HepG2 (cell line): Measurements from ENCODE around the gene GPR152. TPM values are rescaled to one million over a fixed set of nuclear protein-coding genes. Genes with fewer than 3 reads are reported as not detected.

Experiments
- HNF4G ChIP-seq, 2 experiments: sonication (generic) in 1 of 2; formaldehyde crosslinking in 1 of 2; IDR thresholded peaks; 2 replicates each; pipeline versions ENCODE4 v1.4.0 to v1.6.1; 2011 to 2020; ENCODE audit warnings: borderline replicate concordance in 2 of 2, low read depth in 2 of 2, mild to moderate bottlenecking in 2 of 2, low read length in 1 of 2, missing genetic modification reagents in 1 of 2, moderate library complexity in 1 of 2
- NCOA2 ChIP-seq: sonication (generic); formaldehyde crosslinking; IDR thresholded peaks from 2 replicates; pipeline ENCODE4 v1.8.0; 2022; ENCODE audit warnings: inconsistent platforms
- RERE ChIP-seq: IDR thresholded peaks from 2 replicates; pipeline ENCODE4 v1.6.1; 2016; ENCODE audit warnings: low read depth, missing genetic modification reagents, missing compliant biosample characterization
- RNF2 ChIP-seq: fragments of 450-650 bp; conservative IDR thresholded peaks from 2 replicates; pipeline ENCODE4 v1.6.1; 2016; ENCODE audit warnings: low read depth
- SMC3 ChIP-seq: IDR thresholded peaks from 2 replicates; pipeline ENCODE4 v1.6.1; 2011; ENCODE audit warnings: low read length, improper control_type of control experiment
- polyA plus RNA-seq, 8 experiments: library from polyadenylated mRNA; depleted of rRNA in 3 of 8; stranded (reverse) in 7 of 8; unstranded in 1 of 8; fragments of >200 nt; fragmentation: Illumina TruSeq in 4 of 8; extraction: Trizol in 4 of 8; gene quantifications; 2 replicates each; pipeline versions ENCODE4 v1.2.1 to v1.2.3, GENCODE V29; 2011 to 2016; ENCODE audit warnings: low read depth in 4 of 8, missing spikeins in 1 of 8, mixed read lengths in 1 of 8; ENCODE audit not compliant: insufficient read depth in 1 of 8
- total RNA-seq, 5 experiments: library from RNA; depleted of rRNA; stranded (reverse); fragments of >200 nt; fragmentation: Illumina TruSeq; extraction: Trizol; gene quantifications; 2 replicates each; pipeline ENCODE4 v1.2.3, GENCODE V29; 2016; ENCODE audit warnings: low read depth in 1 of 5

Gene GPR152
- total and polyA plus RNA-seq, 2 of the 13 experiments (the other 11 are each of a cell fraction or from before 2014, with no cell fraction given), result not detected

GRCh38 chr11:67415501-67416304, 36.8 kb downstream of the GPR152 start, which contains the start of gene CARNS1 (continued):
- no peak for TF ChIP-seq NCOA2 (CRISPR knock-in tag)
- TF ChIP-seq RNF2, result no peak
- no peak for TF ChIP-seq SMC3
- TF ChIP-seq RERE (CRISPR knock-in tag), result no peak
- TF ChIP-seq HNF4G (IDR thresholded peaks at IDR 0.05; ENCODE audit: borderline replicate concordance, low read depth, low read length), result no peak
- TF ChIP-seq HNF4G (CRISPR knock-in tag; IDR thresholded peaks at IDR 0.05; ENCODE audit: borderline replicate concordance, low read depth), result no peak
- TF ChIP-seq, all 625 proteins: peak for 0
